GM18507 (cell line): ENCODE measurements around the gene CNBD2.
A peak's percentile ranks its signal among the peaks of the same experiment; 100 is the strongest.
"Not testable (repeated sequence)": the region's sequence is repeated elsewhere in the genome, so short reads cannot be mapped to it uniquely, and the experiment has no call there.

Source experiments
- DNase-seq: peaks from one replicate; pipeline ENCODE4 v3.0.0; 2011; ENCODE audit warnings: low read depth; ENCODE audit not compliant: insufficient read length; ENCODE audit errors: extremely low spot score
- FAIRE-seq: peaks from 2 replicates; lab custom pipeline; 2011; peaks lifted over from hg19 to GRCh38; lab: Jason Lieb, UNC

CNBD2 gene

DNA sequence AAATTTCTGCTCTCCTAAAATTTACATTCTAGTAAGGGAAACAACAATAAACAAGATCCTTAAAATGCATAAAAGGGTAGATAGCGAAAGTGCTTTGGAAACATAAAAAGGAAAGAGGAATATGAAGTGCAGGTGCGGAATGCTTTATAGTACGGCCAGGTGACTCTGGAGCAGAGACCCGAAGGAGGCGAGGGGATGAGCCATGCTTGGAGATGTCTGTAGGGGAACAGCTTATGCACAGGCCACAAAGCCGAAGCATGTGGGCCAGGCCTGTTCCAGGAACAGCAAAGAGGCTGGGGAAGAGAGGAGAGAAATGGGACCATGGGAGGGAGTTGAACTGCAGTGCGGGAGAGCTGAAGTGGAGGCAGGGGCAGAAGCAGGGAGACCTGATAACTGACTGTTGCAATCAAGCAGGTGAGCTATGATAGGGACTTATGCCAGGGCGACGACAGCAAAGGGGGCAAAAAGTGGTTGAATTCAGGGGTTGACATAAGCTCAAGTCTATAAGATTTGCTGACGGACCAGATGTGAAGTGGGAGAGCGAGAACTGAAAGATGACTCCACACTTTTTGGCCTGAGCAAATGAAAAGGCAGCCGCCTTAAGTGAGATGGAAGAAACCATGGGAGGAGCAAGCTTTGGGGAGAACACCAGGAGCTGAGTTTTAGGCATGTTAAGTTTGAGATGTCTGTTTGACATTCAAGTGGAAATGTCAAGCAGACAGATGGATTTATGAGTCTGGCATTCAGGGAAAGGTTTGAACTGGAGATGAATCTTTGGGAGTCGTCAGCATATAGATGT is 83.1 kb downstream of the CNBD2 start:
- no peak for FAIRE-seq
- DNase-seq, result no peak

DNA sequence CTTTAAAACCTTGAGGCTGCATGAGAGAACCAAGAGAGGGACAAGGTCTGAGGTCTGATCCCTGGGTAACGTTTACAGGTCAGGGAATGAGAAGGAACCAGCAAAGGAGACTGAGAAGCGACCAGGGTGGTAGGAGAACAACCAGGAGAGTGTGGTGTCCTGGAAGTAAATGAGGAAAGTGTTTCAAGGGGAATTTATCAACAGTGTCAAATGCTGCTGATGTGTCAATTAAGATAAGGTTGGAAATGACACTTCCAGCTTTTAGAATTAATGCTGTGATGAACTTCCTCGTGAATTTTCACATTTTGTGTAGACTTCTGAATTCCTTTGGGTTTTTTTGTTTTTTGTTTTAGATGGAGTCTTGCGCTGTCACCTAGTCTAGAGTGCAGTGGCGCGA is 83.7 kb downstream of the CNBD2 start:
- DNase-seq (no peak), FAIRE-seq (no peak)

GRCh38 chr20:36053863-36054518 is 85.6 kb downstream of the CNBD2 start:
- not testable (repeated sequence) for DNase-seq, FAIRE-seq

GRCh38 chr20:36055145-36055544 is 86.8 kb downstream of the CNBD2 start:
- DNase-seq (no peak), FAIRE-seq (no peak)

DNA sequence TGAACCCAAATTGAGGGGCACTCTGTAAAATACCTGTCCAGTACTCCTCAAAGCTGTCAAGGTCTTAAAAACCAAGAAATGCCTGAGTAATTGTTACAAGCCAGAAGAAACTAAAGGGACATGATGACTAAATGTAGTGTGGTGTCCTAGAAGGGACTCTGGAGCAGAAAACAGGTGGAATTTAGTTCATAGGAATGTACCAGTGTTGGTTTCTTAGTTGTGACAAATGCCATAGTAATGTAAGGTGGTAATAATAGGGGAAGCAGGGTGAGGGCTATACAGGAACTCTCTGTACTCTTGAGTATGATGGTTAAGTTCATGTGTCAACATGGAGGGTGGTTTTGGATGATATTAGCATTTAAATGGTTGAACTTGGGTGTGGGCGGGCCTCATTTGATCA is 92.3 kb downstream of the CNBD2 start:
- no peak for DNase-seq
- FAIRE-seq, result no peak

DNA sequence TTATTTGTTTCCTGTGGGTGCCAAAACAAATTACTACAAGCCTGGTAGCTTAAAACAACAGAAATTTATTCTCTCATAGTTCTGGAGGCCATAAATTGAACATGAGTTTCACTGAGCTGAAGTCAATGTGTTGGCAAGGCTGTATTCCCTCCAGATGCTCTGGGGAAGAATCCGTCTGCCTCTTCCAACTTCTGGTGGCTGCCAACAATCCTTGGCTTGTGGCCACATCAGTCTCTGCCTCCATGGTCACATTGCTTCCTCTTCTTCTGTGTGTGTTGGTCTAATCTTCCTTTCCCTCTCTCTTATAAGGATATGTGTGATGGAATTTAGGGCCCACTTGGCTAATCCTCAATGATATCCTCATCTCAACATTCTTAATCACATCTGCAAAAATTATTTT is 93.4 kb downstream of the CNBD2 start:
- no peak for DNase-seq
- no peak for FAIRE-seq

DNA sequence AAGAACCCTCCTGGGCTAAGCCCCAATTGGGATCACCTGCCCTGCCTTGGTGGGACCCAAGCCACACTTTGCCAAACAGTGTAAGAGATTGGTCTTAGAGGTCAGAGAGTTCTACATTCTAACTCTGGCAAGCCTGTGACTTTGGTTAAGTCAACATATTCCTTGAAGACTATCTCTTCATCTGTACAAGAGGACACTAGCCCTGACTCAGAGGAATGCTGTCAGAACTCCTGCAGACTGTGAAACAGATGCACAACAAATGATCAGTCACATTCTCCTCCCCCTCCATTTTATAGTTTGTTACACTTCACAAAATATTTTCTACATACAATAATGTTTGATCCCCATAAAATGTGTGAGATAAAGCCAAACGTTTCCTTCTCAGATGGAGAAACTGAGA is 94.4 kb downstream of the CNBD2 start:
- DNase-seq (no peak), FAIRE-seq (no peak)

DNA sequence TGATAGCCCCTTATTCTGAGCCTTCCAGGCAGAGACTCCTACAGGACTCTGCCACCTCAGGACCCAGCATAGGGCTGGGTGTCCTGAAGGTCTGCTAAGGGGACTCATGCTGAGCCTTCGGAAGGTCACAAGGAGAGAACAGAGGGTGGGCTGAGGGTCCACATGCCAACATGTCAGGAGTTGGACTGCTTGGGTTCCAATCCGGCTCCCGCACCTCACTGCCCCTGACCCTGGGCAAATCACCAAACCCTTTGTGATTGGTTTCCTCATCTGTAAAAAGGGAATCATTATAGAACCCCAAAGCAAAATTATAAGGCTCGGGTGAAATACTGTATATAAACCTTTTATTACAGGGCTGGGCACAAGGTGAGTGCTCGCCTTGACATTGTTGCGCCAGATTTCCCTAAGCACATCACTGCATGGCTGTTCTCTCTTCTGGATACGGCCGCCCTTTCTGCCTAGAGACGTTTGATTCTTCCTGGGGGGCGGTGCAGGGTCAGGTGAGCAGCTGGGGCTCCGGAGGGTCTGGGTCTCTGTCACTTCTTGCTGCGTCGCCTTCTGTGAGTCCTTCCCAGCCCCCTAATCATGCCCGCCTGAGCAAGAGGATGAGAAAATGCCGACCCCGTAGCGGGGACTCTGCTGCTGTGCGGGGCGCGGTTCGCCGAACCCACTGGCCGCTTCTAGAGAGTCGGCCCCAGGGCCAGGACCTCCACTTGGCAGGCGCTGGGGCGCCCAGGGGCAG is 95.7 kb downstream of the CNBD2 start:
- no peak for DNase-seq
- no peak for FAIRE-seq

GRCh38 chr20:36064658-36065426 is 96.5 kb downstream of the CNBD2 start:
- peak; percentile 80 for FAIRE-seq

GRCh38 chr20:36065427-36065998 is 97.1 kb downstream of the CNBD2 start:
- no peak for FAIRE-seq

More at GRCh38 chr20:36064658-36065426, 96.5 kb downstream of the CNBD2 start:
- peak; percentile 96 for DNase-seq

GRCh38 chr20:36066777-36067176 is 98.4 kb downstream of the CNBD2 start:
- DNase-seq (no peak), FAIRE-seq (no peak)

More at GRCh38 chr20:36065427-36065998, 97.1 kb downstream of the CNBD2 start:
- no peak for DNase-seq

- not testable (repeated sequence) for DNase-seq, FAIRE-seq
Measured at GRCh38 chr20:36068526-36068925, 100.1 kb downstream of the CNBD2 start.

GRCh38 chr20:36070451-36070850 is 102.1 kb downstream of the CNBD2 start:
- FAIRE-seq, result no peak
- no peak for DNase-seq

- no peak for DNase-seq
- FAIRE-seq, result no peak
Measured at GRCh38 chr20:36071848-36072247, 103.5 kb downstream of the CNBD2 start.

- no peak for DNase-seq
- FAIRE-seq, result no peak
Measured at GRCh38 chr20:36074983-36075382, 106.6 kb downstream of the CNBD2 start.

GRCh38 chr20:36077762-36078161 is 109.4 kb downstream of the CNBD2 start:
- not testable (repeated sequence) for DNase-seq, FAIRE-seq

GRCh38 chr20:36079486-36079885 is 111.1 kb downstream of the CNBD2 start:
- FAIRE-seq (no peak), DNase-seq (no peak)

- FAIRE-seq, result not testable (repeated sequence)
Measured at GRCh38 chr20:36079984-36080383, 111.6 kb downstream of the CNBD2 start.

More at GRCh38 chr20:36079984-36080383, 111.6 kb downstream of the CNBD2 start:
- not testable (repeated sequence) for DNase-seq
